ENCODE measurements around the gene GSDMA.
"Not testable (repeated sequence)": the region's sequence is repeated elsewhere in the genome, so short reads cannot be mapped to it uniquely, and the experiment has no call there.

GSDMA gene

DNA sequence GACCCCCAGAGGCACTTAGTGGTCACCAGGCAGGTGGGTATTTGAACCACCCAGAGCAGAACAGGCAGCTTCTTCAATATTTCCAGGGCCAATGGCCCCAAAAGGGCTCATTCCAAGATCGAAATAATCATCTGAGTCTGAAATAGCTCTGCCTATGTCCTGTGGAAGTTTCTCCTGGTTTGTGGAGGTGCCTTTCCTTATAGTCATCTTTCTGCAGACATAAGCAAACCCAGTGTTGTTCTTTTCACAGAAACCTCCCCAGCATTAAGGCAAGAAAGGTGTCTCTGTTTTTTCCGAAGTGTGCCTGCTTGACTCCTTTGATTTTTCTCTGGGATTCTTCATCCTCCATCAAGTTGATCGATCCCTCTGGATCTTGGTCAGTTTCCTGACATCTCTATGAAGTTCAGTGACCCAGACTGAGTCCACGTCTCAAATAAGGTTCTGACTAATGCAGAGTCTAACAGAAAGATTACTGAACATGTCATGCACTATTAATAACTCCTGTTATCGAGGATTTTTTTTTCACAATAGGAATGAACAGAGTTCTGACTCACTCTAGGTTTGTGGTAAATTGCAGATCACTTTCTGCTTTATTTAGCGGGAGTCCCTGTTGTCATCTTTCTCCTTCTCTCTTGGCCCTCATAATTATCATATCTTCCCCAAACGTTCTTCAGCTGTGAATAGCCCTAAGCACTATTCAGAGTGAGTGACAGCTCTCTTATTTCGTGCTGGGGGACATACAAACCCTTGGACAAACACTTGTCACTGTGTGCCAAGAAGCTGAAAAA is 33.8 kb upstream of the GSDMA start:
- DNase-seq (ENCODE audit: insufficient read length, low spot score) (peak; percentile 73), FAIRE-seq (peak; percentile 49)

DNA sequence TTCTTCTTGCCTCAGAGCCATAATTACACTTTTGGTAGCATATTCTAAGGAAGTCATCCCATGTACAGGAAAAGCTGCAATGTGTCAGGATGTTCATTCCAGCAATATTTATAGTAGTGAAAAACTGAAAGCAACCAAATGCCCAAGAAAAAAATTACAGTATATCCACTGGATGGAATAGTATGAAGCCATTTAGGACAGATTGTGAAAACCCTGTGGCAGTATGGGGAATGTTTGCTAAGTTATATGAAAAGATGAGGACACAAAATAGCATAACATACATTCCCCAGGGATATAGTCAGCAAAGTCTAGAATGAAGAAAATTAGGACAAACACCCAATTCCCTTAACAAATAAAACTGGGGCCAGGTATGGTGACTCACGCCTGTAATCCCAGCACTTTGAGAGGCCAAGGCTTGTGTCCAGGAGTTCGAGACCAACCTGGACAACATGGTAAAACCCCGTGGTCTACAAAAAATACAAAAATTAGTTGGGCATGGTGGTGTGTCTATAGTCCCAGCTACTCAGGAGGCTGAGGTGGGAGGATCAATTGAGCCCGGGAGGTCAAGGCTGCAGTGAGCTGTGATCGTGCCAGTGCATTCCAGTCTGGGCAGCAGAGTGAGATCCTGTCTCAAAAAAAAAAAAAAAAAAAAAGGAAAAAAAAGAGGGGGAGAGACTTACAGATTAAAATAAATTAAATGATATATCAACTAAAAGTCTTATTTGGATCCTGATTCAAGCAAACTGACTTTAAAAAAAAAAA is 33.0 kb upstream of the GSDMA start:
- FAIRE-seq (no peak), DNase-seq (ENCODE audit: insufficient read length, low spot score) (peak; percentile 54)

DNA sequence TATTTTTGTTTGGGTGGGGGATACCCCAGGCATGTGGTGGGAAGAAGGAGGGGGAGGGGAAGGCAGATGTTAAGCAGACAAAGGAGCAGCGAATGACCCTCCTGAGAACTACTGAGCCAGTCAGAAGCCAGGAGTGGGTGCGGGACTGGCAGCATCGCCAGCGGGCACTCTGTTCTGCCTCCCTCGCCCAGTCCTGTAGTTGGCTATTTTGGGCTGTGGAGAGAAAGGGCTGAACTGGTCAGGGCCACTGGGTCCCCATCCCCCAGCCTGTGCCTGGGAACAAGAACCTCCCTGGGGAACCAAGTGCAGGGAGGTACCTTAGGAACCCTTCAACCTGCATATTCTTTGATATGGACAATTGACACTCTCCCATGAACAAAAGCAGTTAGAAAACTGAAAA is 28.9 kb upstream of the GSDMA start:
- FAIRE-seq (no peak), DNase-seq (ENCODE audit: insufficient read length, low spot score) (no peak)

DNA sequence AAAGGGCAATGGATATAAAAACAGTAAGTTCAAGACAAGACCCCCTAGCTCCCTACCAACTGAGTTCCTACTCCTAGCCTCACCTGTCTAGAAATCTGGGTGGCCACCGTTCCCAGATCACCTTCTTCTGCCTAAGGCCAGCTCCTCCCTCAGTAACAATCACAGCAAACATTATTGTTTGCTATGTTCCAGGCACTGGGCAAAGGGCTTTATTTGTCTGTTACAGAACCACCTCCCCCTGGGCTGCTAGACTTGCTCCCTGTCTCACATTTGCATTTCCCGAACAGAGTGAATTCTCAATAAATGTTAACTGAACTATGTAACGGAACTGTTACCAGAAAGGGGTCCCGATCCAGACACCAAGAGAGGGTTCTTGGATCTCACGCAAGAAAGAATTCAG is 28.5 kb upstream of the GSDMA start:
- FAIRE-seq (no peak), DNase-seq (ENCODE audit: insufficient read length, low spot score) (no peak)

GRCh38 chr17:39935909-39936308 is 26.9 kb upstream of the GSDMA start:
- DNase-seq (ENCODE audit: insufficient read length, low spot score) (no peak), FAIRE-seq (no peak)

DNA sequence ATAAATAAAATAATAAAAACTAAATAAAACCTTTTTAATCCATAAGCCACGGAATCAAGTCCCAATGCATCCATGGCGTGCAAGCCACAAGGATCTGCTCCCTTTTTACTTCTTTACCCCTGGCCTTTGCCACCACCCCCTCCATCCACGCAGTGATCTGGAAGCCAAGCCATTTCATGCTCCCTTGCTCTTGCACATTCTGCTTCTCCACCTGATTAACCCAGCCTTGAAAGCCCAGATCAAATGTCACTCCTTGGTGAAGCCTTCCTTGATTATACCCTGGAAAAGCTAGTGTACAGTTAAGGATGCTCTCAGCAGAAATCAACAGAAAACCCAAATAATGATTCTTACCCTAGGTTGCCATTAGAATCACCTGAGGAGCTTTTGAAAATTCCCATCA is 25.4 kb upstream of the GSDMA start:
- FAIRE-seq (no peak), DNase-seq (ENCODE audit: insufficient read length, low spot score) (no peak)

GRCh38 chr17:39938140-39938869 is 24.5 kb upstream of the GSDMA start:
- DNase-seq (ENCODE audit: insufficient read length, low spot score) = no peak
- no peak for FAIRE-seq

- DNase-seq (ENCODE audit: insufficient read length, low spot score) = no peak
- FAIRE-seq = no peak
Measured at GRCh38 chr17:39939106-39939505, 23.7 kb upstream of the GSDMA start.

DNA sequence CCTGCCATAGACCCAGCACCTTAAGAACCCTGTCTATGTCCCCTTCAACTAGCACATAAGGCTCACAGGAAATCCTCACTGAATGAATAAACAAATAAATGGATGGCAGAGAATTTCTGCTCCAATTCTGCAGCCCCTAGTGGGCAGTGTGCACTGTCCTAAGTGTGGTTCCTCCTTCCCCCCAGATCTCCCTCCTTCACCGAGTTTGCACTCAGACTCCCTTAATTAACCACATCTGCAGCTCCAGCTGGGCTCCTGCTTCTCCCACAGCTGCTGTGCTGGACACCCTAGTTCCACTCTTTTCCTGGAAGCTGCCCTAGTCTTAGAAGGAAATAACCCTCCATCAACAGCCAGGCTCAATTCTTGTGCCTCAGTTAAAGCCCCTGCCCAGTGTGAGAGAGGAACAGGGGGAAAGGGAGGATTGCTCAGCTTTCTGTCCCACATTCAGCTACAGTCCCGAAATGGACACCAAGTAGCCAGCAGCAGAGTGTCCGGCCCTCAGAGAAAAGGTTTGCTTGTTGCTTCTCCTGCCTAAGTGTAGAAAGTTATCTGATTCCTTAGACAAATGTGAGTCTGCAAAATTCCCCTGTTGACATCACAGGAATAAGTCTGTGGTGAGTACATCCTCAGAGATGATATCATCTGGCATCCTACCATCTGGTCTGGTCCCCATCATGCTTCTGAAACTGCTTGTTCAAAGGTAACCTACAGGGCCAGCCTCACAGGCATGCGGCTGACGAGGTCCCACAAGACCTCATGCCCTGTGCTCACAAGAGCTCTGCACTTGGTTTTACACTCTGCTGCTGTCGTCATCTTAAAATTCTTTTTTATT is 23.0 kb upstream of the GSDMA start:
- FAIRE-seq = peak; percentile 90
- peak; percentile 62 for DNase-seq (ENCODE audit: insufficient read length, low spot score)

- FAIRE-seq (no peak), DNase-seq (ENCODE audit: insufficient read length, low spot score) (no peak)
Measured at GRCh38 chr17:39943702-39944392, 19.0 kb upstream of the GSDMA start.

GRCh38 chr17:39944393-39944711 is 18.5 kb upstream of the GSDMA start:
- DNase-seq (ENCODE audit: insufficient read length, low spot score) = no peak
- FAIRE-seq = no peak

GRCh38 chr17:39946551-39947330 is 16.1 kb upstream of the GSDMA start:
- peak; percentile 36 for FAIRE-seq
- DNase-seq (ENCODE audit: insufficient read length, low spot score) = no peak

- not testable (repeated sequence) for DNase-seq (ENCODE audit: insufficient read length, low spot score); FAIRE-seq
Measured at GRCh38 chr17:39948489-39948828, 14.3 kb upstream of the GSDMA start.

GRCh38 chr17:39949028-39949427 is 13.8 kb upstream of the GSDMA start:
- DNase-seq (ENCODE audit: insufficient read length, low spot score) (no peak), FAIRE-seq (peak; percentile 48)

GRCh38 chr17:39950871-39951348 is 11.9 kb upstream of the GSDMA start:
- DNase-seq (ENCODE audit: insufficient read length, low spot score) = no peak
- no peak for FAIRE-seq

GRCh38 chr17:39951924-39952679 is 10.7 kb upstream of the GSDMA start:
- DNase-seq (ENCODE audit: insufficient read length, low spot score) = no peak
- peak; percentile 81 for FAIRE-seq

DNA sequence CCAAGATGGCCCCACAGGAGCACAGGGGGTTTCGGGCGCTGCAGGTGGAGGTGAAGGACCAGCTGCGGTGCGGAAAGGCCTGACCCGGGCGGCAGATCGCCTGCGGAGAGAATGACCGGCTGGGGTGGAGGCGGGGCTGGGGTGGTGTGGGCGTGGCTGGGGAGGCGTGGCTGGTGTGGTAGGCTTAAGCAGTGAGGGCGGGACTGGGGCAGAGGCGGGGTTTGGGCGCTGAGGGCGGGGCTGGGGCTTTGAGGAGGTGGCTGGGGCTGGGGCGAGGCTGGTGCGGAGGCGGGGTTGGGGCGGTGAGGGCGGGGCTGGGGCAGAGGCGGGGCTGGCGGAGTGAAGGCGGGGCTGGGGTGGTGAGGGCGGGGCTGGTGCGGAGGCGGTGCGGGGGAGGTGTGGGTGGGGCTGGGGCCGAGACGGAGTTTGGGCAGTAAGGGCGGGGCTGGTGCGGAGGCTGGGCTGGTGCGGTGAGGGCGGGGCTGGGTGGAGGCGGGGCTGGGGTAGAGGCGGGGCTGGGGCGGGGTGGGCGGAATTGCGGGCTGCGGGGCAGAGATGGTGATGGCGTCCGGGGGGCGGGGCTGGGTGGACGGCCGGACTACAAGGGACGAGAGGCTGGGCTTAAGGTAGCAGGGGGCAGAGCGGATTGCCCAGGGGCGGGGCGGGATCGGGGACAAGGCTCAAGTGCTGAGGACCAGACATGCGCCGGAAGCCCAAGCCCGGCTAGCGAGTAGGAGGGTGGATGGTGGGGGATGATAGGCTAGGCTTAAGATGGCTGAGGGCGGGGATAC is 9.9 kb upstream of the GSDMA start:
- DNase-seq (ENCODE audit: insufficient read length, low spot score) = peak; percentile 98

DNA sequence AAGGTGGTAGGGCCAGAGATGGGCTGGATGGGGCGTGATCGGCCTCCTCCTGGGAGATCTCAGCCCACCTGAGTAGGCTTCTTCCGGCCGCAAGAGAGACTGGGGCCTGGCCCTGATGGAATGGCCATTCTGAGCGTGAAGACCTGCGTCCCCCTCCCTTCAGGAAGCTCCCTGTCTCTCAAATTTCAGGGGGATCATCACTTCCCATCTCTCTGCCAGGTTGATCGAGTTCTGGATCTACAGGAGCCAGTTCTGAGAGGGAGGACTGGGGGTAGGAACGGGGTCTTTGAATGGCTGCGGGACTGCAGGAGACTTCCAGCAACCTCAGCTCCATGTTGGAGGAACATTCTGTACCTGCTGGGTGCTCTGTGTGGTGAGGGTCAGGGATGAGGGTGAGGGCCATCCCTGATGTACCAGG is 9.3 kb upstream of the GSDMA start:
- FAIRE-seq (no peak), DNase-seq (ENCODE audit: insufficient read length, low spot score) (no peak)

More for the DNA sequence above, 9.9 kb upstream of the GSDMA start:
- peak; percentile 99 for FAIRE-seq

All from HTR-8/SVneo (cell line).